Cerebellar cortex (tissue), 1 donor: ENCODE data around the gene TUBB4B.

Experiments
- DNase-seq: peaks from one replicate; pipeline ENCODE4 v3.0.0-alpha.2; 2015; ENCODE audit warnings: low spot score

Gene TUBB4B

DNA sequence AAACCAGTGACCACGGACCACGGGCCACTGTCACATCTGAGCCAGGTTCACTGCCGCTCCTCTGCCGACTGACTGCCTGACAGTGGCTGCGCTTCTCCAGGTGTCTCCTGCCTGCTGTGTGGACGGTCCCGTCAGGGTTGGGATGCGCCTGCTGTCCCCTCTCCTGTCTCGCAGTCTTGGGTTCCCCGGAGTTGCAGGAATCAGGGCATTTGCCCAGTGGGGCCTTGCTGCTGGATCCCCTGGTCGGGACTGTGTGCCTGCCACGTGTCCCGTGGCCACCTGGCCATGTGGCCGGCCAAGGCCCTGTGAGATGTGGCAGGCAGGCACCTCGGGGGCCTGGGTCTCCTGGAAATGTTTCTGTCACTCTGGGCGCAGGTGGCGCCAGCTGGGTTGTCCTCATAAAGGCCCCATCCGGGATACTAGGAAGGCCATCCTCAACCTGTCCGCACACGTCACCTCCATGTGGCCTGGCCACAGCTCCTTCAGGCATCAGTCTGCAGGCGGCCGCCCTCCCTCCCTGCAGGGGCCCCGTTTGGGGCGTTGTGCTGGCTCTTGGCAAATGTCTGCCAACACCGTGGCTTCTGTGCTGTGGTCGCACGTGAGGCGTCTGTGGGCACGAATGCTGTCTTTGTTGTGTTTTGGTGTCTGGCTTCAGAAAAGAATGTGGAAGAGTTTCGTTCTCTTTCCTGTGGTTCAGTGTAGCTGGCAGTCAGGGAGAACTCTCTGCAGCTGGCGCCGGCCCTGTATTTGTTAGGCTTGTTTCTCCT is 30.0 kb downstream of the TUBB4B start:
- no peak for DNase-seq

DNA sequence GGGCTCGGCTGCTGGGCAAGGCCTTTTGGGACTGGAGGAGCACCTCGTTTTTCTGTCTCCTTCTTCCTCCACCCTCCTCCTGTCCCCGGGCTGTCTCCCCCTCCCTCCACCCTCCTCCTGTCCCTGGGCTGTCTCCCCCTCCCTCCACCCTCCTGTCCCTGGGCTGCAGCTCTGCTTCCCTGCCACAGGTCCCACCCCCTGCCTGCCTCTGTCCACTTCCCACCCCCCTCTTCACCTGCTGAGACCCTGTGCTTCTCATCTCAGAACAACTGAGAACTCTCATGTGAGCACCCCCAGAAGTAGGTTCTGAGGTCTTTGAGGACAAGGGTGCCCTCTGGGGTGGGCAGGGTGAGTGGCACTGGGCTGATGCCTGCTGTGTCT is 30.6 kb downstream of the TUBB4B start:
- DNase-seq, result no peak

DNA sequence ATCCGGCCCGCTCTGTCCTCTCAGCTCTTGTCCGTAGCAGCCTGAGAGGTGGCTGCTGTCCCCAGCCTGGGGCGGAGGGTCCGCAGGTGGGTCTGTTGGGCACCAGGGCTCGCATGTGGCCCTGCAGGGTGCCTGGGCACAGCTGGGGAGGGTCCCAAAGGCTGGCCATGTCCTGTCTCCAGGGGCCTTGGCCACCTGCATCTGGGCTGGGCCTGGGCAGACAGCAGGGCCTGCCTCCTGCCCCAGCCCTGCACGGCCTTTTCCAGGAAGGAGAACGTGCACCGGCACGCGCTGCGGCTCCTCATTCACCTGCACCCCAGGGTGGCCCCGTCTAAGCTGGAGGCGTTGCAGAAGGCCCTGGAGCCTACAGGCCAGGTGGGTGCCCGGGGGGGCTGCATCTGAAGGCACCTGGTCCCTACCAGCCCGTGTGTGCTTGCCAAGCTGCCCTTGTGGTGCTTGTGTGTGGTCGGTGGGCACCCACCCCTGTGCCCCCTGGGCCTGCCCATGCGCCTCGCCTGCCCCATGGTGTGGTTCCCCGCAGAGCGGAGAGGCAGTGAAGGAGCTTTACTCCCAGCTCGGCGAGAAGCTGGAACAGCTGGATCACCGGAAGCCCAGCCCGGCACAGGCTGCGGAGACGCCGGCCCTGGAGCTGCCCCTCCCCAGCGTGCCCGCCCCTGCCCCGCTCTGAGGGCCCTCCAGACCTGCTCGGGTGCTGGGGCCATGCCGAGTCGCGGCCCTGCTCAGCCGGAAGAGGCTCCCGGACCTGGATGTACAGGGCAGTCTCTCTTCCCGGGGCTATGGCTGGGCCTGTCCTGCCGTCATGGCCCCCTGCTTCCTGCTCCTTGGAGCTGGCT is 31.4 kb downstream of the TUBB4B start:
- no peak for DNase-seq

GRCh38 chr9:137273095-137273490 is 32.0 kb downstream of the TUBB4B start:
- DNase-seq, result no peak

DNA sequence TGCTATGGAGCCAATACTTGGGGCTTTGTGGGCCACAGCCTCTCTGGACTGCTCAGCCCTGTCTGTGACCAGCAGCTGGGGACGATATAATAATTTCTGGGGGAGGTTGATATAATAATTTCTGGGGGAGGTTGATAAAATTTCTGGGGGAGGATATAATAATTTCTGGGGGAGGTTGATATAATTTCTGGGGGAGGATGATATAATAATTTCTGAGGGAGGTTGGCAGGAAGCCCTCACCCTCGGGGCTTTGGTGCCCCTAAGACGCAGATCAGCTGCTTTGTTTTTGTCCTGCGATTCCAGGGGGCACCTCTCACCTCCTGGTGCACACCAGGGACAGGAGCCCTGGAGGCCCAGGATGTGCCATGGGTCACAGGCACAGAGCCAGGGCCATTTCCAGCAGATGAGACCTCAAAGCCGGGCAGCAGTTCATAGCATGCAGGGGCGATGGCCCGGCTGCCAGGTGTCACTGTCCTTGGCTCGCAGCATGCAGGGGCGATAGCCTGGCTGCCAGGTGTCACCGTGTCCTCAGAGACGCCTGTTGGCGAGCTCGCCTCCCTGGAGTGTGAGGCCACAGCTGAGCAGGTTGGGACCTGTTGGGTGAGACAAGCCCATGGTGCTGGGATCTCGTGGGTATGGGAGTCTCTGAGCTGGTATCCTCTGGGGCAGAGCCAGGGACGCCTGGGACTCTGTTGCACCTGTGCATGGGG is 32.7 kb downstream of the TUBB4B start:
- DNase-seq, result no peak

DNA sequence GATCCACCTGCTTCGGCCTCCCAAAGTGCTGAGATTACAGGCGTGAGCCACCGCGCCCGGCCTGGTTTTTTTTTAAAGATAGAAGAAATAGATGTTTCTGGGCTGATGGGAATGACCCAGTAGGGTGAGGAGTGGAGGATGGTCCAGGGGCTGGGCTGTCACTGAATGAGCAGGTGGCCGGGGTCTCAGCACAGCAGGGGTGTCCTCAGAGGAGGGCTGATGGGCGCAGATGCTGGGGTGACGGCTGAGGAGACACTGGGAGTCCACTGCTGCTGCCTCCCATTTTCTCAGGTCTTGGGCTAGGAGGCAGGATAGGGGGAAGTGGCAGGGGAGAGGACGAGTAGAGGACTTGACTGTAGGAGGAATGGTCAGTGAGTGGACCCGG is 34.1 kb downstream of the TUBB4B start:
- DNase-seq, result no peak

DNA sequence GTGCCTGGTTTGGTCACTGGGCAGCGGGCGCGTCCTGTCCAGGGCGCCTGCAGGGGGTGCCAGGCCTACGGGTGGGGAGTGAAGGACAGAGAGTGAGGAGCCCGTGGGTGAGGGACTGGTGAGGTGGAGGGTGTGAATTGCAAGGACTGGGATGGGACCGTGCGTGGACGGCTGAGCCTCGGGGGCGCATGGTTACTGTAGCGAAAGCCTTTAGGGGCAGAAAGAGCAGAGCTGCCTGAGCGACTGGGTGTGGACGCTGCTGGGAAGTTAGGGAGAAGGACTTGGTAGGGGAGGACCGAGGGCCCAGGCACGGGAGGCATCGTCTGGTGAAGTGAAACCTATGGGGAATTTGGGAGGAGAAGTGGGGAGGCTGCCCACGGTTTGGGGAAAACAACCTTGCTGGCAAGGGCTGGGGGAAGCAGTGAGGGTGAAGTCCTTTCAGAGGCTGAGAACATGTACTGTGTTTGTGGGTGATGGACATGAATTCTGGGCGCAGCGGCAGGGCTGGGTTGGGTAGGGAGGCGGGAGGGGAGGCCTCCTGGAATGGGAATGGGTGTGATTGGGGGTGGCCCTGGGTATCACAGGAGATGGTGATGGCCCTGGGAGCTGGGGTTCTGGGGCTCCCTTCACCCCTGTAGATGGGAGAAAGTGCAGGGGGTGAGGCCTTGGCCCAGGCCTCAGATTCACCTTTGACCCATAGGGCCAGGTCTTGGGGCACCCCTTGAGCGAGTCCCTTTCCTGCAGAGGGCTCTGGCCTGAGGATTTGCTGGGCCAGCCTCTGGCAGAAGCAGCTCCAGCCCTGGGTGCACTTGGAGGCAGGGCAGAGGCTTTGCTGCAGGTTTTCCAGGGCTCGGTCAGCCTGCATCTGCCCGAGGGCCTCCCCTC is 34.7 kb downstream of the TUBB4B start:
- no peak for DNase-seq

GRCh38 chr9:137276473-137277328 is 35.6 kb downstream of the TUBB4B start:
- peak; percentile 50 for DNase-seq

DNA sequence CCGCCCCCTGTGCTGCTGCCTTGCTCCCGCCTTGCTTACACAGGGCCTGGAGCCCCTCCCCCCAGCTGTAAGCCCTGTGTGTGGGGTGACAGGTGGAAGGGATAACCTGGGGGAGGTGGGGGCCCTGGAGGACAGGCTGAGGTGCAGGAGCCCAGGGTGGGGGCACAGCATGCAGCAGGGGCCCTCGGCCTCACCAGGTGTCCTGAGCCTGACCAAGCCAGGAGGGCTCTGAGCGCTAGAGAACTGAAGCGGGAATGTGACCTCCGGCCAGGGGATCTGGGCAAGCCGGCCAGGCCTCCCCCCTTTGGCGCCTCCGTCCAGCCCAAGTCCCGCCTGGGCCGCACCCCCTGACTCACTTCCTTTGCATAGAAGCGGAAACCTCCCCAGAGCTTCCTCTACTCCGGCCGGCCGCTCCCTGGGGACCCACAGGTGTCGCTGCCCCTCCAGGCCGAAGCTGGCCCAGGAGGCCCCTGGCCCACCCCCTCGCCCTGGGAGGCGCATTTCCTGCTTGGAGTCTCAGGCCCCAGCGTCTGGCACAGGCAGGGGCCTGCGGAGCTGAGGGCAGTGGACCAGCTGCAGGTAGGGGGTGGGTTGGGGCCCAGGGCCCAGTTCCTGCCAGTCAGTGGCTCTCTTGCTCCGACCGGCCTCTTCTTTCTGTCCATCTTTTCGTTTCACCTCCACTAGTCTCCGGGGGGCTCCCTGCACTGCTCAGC is 36.4 kb downstream of the TUBB4B start, which contains the start of gene TOR4A:
Gene TOR4A, plus strand, starts transcription at position 398 of the 713 bp plus-strand sequence. CDS start 964 bp downstream, outside the sequence.
- peak; percentile 67 for DNase-seq

GRCh38 chr9:137278061-137278701 is 37.1 kb downstream of the TUBB4B start:
- DNase-seq, result no peak

GRCh38 chr9:137278721-137279711 is 37.9 kb downstream of the TUBB4B start:
- DNase-seq, result no peak

DNA sequence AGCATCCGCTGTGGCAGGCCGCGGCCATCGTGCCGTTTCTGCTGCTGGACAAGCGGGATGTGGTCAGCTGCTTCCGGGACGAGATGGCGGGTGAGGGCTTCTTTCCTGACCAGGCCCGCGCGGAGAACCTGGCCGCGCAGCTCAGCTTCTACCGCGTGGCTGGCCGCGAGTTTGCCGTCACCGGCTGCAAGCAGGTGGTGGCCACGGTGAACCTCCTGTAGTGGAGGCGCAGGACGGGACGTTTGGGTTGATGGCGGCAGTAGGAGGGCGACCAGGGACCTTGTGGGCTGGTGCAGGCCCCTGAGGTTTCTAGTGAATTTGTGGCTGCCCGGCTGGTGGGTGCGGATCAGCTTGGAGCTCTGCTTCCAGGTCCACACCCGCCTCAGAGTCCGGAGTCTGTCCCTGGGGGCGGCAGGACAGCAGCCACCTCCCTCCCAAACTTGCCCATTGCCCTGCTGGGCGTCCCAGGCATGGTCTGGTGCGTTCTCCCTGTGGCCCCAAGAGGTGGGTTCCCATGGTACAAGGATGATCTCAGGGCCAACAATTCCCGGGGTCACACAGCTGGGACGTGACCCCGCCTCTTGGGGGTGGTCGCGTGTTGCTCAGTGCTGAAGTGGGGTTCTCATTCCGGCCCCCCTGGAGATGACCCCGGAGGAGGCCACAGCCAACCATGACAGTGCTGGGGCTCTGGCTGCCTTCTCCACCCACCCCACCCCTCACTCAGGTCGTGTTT is 38.8 kb downstream of the TUBB4B start:
- DNase-seq, result no peak

- no peak for DNase-seq
Observed at GRCh38 chr9:137280474-137281344, 39.6 kb downstream of the TUBB4B start.

GRCh38 chr9:137281345-137282116 is 40.4 kb downstream of the TUBB4B start:
- no peak for DNase-seq

GRCh38 chr9:137286975-137287383 is 45.9 kb downstream of the TUBB4B start:
- DNase-seq, result peak; percentile 64

DNA sequence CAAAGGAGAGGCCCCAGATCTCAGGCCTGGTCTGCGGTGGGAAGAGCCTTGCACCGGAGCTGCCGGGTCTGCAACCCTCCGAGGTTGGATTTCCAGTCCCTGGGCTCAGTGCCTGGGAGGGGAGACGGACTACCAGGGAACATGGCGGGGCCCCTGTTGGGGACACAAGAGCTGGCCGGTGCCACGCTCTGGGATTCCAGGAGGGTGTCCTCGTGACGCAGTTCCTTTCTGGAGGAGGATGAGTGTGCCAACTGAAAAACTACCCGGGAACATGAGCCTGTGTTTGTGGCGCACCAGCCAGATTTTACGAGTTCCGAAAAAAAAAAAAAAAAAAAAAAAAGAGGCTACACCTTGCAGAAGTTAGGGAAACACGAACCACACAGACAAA is 52.0 kb downstream of the TUBB4B start:
- DNase-seq, result no peak
